HT-29 (cell line): Measurements from ENCODE around the gene NSUN6. TPM values are rescaled to one million over a fixed set of nuclear protein-coding genes. Genes with fewer than 3 reads are reported as not detected.

Source experiments
- DNase-seq: peaks from one replicate; pipeline ENCODE4 v3.0.0-alpha.2; 2015; ENCODE audit warnings: low spot score
- total RNA-seq: library from RNA; depleted of rRNA; stranded (reverse); fragments of >200 nt; shearing (Covaris generic); gene quantifications from 2 replicates; pipeline ENCODE4 v1.2.3, GENCODE V29; 2014; rRNA removed

The NSUN6 gene, protein sequence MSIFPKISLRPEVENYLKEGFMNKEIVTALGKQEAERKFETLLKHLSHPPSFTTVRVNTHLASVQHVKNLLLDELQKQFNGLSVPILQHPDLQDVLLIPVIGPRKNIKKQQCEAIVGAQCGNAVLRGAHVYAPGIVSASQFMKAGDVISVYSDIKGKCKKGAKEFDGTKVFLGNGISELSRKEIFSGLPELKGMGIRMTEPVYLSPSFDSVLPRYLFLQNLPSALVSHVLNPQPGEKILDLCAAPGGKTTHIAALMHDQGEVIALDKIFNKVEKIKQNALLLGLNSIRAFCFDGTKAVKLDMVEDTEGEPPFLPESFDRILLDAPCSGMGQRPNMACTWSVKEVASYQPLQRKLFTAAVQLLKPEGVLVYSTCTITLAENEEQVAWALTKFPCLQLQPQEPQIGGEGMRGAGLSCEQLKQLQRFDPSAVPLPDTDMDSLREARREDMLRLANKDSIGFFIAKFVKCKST
- 4.5 and 5.6 TPM in 2 replicates for total RNA-seq

DNA sequence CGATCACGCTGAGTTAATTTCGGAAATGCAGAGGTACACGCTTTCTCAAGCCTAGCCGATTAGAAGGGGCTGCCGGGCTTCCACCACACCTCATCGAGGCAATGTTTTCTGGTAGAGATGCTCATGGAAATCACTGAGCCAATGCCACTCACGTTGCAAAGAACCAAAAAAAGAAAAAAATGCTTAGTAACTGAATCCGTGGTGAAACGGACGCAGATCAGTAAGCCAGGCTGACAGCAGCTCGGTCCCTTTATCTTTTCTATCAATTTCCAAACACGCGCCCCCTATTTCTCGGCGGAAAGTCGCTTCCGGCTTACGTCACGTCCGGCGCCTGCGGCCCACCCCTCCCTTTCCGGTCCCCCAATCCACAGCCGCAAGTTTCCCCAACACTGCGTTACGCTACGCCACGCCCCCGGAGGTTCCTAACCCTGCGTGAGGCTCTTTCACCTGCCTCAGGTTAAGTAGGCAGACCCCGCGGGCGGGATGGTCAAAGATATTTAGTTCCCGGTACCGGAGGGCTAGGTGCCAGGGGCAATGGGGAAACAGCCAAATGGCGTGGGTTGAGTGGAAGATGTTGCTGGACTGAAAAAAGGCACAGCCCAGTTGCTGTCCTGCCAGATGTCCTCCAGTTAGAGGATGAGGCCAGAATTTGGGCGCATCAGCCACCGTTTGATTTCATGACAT, at the start of gene NSUN6:
NSUN6 (minus strand) TSS at position 264 of the 684 bp plus-strand sequence. CDS start 384 bp downstream, outside the sequence.
- DNase-seq: peak; percentile 90

DNA sequence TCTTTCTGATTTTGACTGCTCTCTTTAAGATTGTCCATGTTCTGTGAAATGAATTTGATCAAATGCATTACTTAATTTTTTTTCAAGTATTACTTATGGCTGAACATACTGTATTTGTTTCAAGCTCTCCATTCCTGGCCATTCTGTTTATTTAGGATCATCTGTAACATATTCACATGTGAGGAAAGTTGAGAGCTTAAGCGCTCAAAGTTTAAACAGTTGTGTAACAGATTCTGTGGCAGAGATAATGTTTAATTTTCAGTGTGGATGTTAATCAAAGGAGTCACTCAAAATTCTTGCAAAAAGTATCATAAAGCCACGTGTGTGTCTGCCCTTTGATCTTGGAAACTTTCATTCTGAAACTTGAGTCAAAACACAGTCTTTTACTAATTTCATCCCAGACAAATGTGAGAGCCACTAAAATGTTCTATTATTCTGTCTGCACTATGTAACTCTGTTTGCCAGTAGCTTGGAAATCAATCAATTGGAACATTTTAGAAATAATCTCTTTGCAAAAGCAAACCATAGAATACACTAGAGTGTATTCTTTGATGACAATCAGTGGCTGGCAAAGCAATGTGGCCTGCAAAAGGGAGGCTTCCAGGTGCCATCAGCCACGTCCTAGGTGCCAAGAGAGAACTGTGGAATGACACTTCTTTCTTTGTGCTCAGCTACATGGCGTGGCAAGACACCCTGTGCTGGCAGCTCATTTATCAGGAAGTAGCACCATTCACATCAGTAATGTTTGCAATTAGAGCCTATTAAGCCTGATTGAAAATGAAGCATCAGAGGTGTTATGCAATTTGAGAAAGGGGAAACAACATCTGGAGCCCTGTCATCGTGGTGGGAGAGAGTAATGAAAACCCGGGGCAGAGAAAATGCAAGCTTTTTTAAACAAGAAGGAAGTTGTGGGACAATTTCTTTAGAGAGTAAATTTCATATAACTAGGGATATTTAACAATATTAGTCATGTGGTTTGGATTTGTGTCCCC, 48.8 kb upstream of the NSUN6 start:
- DNase-seq: no peak

DNA sequence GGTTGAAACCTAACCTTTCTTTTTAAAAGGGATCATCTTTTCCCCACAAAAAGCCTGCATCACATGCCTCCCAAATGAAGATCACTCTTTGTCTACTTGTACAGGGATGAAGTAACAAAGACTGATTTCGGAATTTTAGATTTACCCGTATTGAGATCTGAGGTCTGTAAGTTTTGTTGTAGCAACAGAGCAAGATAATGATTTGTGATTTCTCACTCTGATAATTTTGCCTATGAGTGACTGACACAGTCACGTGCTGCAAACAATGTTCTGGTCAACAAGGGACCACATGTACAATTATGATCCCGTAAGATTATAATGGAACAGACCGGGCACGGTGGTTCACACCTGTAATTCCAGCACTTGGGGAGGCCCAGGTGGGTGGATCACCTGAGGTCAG, 39.2 kb upstream of the NSUN6 start:
- no peak for DNase-seq

DNA sequence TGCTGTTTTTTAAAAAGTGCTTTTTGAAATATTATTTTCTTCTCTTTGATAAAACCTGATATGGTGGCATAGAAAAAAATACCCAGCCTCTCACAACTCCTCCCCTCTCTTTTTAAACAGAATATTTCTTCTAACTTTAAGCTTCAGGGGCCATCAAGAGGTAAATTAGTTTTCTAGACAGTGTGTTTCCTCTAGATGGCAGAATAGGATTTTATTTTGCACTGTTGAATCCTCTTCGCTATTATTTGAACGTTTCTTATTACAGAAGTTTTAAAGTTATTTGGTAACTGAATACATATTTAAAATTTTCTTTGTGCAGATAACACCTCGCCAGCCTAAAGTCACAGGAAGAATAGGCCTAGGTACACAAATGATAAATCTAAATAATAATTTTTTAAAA, 38.1 kb upstream of the NSUN6 start:
- DNase-seq: peak; percentile 64

DNA sequence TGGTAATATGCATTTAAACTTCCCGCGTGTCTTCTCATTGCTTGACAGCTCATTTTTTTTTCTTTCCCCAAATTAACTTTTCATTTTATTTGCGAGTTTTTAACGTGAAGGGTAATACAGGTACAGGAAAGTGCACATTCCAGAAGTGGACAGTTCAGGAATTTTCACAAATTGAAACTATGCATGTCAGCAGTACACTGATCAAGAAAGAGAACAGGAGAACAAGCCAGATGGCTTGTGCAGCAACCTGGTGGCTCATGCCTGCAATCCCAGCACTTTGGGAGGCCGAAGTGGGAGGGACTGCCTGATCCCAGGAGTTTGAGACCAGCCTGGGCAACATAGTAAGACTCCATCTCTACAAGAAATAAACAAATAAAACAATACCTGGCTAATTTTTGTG, 36.3 kb upstream of the NSUN6 start:
- no peak for DNase-seq

DNA sequence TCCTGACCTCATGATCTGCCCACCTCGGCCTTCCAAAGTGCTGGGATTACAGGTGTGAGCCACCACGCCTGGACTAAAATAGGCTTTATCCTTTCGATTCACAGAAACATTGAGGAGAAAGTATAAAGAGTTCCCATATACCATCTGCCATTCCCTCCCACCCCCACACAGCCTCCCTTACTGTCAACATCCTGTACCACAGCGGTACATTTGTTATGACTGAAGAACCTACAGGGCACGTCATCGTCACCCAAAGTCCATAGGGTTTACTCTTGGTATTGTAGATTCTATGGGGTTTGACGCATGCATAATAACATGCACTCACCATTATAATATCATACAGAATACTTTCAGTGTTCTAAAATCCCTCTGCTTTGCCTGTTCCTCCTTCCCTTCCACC, 35.8 kb upstream of the NSUN6 start:
- DNase-seq: no peak

DNA sequence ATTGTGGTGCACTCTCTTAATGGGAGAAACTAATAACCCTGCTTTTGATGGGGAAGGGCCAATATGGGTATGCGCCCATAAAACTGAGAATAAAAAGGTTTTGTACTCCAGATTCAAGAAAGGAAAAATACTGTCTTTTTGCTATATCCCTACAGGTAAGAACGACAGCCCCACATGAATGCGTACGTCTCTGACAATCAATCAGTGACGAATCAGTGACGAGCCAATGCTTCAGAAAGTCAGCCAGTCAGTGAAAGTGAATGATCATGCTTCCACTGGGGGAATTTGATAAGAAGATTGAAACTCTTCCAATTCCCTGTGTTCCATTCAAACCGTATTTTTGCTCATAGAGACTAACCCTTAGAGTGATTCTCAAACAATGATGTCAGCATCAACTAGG, 34.2 kb upstream of the NSUN6 start:
- DNase-seq: no peak

DNA sequence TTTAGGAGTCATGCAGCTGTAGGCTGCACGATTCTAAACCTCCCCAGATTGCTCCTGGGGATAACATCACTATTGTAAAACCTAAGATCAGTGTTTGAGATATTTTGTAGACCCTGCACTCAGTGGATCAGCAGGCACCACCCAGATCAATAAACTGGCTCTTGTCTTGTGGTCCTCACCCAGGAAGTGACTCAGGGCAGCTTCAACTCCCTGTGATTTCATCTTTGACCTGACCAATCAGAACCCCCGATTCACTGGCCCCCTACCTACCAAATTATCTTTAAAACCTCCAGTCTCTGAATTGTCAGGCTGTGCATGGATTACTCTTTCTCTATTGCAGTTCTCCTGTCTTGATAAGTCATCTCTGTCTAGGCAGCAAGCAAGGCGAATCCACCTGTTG, 33.6 kb upstream of the NSUN6 start:
- DNase-seq: no peak

DNA sequence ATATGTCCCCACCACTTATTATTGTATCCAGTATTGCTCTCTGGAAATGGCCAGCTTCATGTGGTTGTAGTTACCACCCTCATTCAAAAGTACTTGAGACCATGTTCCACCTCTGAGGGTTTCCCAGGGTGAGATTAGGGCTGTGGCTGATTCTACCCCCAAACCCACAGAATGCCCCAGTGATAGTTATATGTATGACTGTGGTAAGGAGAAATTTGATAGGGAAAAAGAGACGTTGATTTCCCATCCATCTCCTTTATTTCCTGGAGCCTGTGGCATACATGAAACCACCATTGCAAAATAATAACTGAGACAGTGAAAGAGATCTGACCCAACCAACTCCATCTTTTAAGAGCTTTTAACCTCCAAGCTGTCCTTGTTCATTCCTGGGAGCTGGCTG, 33.0 kb upstream of the NSUN6 start:
- no peak for DNase-seq

DNA sequence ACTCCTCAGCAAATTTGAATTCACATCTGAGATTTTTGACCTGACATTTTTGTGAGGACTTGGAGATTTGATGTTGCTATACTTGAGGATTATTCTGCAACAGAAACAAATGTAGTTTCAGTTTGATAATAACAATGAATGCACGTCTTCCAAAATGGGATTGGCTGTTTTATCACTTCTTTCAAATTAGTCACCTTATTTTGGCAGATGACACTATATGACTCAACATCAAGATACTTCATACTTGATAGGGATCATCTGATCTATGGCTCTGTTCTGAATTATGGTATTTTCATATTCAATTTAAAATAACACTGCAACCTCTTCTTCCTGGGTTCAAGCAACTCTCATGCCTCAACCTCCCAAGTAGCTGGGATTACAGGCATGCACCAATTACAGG, 32.0 kb upstream of the NSUN6 start:
- no peak for DNase-seq

DNA sequence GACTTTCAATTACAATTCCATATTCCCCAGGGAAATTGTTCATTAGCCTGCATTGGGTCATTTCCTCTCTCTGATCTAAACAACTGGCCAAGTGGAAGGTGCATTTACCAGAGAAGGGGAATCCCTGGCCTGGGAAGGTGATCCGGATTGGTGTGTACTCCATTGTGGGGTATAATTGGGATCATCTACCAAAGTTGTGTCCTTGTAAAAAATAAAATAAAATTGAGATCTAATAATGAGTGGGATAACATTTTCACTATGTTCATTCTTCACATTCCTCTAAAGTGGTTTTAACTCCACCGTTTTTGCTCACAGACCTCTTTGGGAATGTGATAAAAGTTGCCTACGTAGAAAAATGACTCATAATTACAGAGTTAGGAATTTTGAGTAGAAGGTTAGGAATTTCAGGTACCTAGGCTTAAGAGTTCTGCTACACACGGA, 30.6 kb upstream of the NSUN6 start:
- DNase-seq: no peak

DNA sequence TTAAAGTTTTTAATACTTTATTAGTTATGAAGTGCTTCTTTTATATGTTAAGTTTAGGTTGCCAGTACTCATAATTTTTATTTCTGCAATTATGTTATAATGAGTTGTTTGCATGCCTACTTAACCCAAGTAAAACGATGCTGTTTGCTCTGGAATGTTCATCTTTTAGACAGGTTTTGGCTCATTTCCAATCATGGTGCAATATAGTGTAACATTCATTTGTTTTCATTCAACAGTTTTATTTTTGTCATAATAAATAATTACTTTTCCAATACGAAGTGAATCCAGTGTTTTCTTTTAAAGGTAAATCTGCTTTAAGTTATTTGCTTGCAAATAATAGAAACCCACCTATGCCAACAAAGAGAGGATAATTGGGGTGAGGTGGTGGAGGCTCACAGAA, 30.0 kb upstream of the NSUN6 start:
- no peak for DNase-seq

DNA sequence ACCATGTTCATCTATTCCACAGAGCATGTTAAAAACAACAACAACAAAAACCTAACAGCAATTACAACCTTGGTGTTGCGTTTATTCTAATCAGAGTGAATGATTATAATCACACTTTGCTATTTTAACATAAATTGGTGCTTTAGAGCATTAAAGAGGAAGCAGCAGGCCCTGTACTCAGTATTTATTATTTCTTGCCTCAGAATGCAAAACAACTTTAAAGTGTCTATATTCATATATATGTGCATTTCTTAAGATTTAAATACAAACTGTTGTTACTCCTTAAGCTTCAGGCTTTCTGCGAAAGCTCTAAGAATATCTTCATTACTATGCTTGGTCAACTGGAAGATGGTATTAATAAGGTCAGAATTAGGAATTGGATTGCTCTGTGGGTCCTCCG, 29.4 kb upstream of the NSUN6 start:
- DNase-seq: no peak

DNA sequence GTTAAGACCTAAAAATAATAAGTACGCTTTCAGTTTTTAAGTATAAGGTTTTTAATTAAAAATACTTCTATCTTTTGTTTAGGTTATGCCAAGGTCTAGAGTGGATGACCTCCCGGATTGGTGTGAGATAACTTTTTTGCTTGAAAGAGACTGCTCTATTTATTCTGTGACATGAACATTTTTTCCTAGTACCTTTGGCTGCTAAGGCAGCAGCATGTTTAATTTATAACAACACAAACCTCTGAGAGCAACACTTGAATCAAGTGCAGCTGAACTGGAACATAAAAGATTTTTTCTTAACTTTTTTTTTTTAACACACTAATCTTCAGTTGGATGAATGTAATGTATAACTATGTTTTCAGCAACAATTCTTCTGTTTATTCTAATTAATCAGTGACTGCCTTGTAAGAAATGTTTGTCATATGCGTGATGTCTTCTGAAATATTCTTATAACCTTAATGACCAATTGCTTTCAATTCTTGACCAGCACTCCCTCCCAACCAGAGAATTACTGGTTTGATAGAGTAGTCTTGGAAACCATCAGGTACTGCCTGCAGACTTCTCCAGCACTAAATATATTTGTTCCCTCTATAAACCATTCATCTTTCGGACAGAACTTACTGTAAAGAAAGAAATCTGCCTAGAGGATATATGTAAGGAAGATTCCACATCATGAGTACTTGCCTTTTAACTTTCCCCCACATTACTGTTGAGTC, 23.9 kb upstream of the NSUN6 start:
- DNase-seq: no peak

DNA sequence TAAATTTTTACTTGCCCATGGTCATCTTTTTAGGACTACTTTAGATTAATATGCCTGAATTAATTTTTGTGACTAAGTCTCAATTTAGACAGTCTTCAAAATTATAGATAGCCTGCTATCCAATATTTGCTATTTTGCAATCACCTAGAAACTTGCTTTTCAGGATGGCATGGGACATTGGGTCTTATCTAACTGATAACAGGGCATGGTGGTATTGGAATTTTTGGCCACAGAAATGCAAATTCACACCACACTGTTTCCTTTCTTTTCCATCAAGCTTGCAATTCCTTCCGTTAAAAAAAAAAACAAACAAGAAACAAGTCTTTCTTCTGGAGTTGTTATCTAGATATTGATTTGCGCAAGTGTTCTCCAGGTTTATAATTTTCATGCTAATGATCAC, 16.6 kb upstream of the NSUN6 start:
- DNase-seq: no peak

DNA sequence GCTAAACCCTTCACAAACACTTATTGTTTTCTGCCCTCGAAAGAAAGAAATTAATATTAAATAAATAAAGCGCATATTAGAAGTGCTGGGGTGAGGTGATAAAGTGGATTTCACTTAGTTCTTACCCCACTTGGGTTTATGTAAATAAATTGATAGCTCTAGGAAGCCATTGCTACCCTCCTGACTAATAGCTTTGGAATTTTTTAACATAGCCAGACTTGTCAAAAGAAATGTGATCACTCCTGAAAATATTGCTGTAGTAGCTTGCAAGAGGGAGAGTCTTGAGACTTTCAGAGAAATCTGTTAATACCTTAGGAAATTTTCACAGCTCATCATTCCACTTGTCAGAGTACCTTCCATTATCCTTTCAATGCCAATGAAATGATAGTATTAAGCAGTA, 15.4 kb upstream of the NSUN6 start:
- no peak for DNase-seq

DNA sequence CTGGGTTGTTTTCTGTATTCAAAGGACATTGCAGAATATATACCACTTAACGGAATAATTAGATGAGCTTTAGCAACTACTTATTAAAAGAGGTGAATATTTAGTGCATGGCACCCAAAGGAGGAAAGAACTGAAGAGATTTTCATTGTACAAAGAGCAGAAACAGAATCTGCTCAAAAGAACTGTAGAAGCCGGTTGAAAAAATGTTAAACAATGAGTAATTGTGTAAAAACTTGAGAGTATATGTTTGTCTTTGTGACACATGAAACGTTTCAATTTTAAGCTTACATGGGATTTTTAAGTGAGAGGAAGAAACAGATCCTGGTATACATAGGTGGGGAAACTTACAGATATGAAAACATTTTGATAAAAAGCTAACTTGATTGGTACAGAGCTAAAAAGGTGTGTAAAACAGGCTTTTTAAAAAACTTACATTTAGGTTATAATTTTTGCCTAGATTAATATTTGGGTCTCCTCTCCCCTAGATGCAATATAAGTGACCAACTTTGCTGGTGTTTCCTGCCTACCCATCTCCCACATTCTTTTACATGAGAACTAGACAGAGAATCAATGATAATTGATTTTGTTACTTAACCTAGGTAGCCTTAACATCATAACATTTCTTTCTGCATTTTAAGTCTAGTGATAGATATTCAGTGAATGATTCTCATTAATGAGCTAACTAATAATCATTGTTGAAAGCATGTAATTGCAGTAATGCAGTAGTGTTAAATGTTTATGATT, 14.6 kb upstream of the NSUN6 start:
- no peak for DNase-seq

DNA sequence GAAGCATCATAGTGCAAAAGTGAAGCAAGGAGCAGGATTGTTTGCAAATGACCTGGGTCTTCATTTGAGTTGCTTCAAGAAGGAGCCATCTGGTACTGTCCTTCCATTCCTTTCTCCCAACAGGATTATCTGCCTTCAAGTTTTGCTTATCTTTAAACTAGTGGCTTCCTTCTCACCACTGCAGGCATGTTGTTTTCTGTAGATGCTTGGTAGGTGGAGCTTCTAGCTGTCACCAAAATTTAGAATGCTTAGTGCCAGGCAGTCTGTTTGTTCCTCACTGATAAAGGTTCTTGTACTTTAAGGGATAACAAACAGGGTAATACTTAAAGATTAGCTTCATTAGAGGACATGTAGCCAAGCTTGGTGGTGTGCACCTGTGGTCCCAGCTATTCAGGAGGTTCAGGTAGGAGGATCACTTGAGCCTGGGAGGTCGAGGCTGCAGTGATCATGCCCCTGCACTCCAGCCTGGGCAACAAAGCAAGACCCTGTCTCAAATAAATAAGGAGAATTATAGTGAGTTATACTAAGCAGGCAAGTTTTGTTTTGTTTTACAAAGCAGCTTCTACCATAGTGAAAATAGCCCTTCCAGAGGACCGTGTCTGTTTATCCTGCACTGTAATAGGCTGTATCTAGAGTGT, 13.6 kb upstream of the NSUN6 start:
- no peak for DNase-seq

DNA sequence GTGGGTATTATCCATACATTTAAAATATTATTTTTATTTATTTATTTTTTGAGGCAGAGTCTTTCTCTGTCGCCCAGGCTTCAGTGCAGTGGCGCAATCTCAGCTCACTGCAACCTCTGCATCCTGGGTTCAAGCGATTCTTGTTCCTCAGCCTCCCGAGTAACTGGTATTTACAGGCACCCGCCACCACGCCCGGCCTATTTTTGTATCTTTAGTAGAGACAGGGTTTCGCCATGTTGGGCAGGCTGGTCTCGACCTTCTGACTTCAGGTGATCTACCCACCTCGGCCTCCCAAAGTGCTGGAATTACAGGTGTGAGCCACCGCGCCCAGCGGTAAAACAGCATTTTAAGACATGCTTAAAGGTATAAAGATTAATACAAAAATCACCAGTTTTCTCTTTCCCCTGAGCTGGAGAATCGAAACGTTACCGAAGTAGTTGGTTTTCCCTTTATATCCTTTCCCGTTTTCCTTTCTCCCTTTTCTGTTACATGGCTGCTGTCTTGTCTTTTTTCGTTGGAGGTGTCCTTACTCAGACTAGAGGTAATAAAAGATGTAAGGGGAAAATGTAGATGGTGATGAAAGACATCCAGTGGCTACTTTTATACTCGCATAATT, 9.5 kb upstream of the NSUN6 start:
- no peak for DNase-seq
